ENCODE results near the gene NEK10.
"Not testable (repeated sequence)": the region's sequence is repeated elsewhere in the genome, so short reads cannot be mapped to it uniquely, and the experiment has no call there.

The NEK10 gene

DNA sequence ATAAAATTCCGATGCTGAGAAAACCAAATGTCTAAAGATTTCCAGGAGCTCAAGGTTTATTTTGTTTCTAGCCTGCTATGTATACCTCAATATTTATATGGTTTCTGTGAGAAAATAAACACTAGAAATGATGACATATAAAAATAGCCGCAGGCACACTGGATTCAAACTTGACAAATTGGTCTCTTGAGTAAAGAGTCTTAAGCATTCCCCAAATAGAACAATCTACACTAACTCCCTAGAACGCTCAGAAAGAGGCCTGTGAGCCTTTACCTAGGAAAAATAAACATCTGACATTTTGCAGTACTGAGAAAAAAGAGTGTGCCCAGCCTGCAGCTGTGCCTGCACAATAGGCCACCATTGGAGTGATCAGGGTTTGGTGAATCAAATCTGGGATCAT lies 75.2 kb downstream of the NEK10 start:
- TF ChIP-seq, protein P1, sequence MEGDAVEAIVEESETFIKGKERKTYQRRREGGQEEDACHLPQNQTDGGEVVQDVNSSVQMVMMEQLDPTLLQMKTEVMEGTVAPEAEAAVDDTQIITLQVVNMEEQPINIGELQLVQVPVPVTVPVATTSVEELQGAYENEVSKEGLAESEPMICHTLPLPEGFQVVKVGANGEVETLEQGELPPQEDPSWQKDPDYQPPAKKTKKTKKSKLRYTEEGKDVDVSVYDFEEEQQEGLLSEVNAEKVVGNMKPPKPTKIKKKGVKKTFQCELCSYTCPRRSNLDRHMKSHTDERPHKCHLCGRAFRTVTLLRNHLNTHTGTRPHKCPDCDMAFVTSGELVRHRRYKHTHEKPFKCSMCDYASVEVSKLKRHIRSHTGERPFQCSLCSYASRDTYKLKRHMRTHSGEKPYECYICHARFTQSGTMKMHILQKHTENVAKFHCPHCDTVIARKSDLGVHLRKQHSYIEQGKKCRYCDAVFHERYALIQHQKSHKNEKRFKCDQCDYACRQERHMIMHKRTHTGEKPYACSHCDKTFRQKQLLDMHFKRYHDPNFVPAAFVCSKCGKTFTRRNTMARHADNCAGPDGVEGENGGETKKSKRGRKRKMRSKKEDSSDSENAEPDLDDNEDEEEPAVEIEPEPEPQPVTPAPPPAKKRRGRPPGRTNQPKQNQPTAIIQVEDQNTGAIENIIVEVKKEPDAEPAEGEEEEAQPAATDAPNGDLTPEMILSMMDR (IDR thresholded peaks at IDR 0.05; ENCODE audit: low read depth, low read length, missing control alignments): no peak
- DNase-seq (ENCODE audit: low read depth): no peak
- H3K4me3 ChIP-seq (ENCODE audit: low read depth, low read length): no peak overlapping the region

DNA sequence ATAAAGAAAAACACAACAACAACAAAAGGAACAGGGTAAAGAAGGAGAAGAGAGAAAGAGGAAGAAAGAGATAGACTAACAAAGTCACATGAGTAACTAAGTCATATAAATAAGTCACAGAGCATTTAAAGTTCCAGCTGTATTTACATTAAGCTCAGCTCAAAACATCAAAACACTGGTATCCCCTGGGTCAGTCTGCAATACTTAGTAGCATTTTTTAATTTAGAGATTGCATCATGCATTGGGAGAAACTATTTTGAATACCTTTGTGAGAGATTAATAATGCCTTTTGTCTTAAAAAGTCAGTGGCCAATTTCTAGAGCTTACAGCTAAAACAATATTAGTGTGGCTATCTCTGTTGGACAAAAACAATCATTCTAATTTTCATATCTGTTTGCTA lies 78.4 kb downstream of the NEK10 start:
- DNase-seq (ENCODE audit: low read depth): no peak
- H3K4me3 ChIP-seq (ENCODE audit: low read depth, low read length): no peak overlapping the region
- TF ChIP-seq, protein P1 (IDR thresholded peaks at IDR 0.05; ENCODE audit: low read depth, low read length, missing control alignments): no peak

DNA sequence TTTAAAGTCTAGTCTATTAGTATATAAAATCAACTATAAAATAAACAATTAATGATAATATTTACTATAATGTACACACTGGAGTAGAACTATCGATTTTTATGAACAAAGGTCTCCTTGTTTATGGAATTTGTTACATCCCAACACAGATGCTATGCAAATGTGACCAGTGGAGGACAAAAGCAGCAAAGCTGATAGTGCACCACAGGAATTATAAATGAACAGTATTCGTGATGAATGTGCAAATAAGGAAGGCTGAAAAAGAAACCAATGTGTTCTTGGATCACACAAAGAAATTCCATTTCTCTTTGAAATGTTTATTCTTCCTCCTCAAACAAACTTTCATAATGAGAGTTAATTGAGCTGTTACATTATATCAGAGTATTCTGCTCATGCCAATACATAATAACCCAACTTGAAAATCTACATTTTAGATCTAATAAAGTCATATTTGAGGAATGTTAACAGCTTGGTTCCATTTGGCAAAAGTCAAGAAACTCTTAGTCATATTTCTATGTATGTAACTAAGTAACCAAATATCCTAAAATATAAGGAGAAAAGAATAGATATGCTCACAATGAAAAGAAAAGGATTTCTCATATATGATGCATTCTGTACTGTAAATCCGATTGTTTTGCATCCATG lies 79.3 kb downstream of the NEK10 start:
- TF ChIP-seq, protein P1 (IDR thresholded peaks at IDR 0.05; ENCODE audit: low read depth, low read length, missing control alignments): no peak
- H3K4me3 ChIP-seq (ENCODE audit: low read depth, low read length): no peak overlapping the region
- DNase-seq (ENCODE audit: low read depth): no peak

DNA sequence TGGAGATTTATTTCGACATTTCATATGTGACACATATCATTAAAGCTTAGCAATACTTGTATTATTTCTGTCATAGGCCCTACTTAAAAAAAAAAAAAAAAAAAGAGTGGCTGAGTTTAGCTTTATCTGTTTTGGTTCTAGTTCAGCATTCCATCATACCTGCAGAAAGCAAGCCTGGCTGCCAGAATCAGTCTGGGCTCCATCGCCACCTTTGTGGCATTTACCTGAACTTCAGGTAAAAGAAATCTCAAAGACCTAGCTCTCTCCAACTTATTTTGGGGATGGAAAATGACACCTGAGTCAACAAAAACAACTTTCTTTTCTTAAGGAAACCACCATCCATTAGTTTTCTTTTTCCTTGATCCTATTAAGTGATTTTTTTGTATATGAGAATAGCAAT lies 82.1 kb downstream of the NEK10 start:
- TF ChIP-seq, protein P1 (IDR thresholded peaks at IDR 0.05; ENCODE audit: low read depth, low read length, missing control alignments): no peak
- no peak overlapping the region for H3K4me3 ChIP-seq (ENCODE audit: low read depth, low read length)
- DNase-seq (ENCODE audit: low read depth): no peak

DNA sequence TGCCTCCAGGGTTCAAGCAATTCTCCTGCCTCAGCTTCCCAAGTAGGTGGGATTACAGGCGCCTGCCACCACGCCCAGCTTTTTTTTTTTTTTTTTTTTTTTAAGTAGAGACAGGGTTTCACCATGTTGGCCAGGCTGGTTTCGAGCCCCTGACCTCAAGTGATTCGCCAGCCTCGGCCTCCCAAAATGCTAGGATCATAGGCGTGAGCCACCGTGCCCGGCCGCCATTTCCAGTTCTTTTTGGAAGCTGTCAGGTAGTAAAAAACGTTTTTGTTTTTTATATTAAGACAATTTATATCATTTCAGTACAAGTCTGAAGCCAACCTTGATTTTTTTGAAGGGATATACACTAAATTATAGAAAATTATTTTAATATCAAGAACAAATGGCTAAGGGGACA lies 82.7 kb downstream of the NEK10 start:
- H3K4me3 ChIP-seq (ENCODE audit: low read depth, low read length); DNase-seq (ENCODE audit: low read depth): not testable (repeated sequence)

DNA sequence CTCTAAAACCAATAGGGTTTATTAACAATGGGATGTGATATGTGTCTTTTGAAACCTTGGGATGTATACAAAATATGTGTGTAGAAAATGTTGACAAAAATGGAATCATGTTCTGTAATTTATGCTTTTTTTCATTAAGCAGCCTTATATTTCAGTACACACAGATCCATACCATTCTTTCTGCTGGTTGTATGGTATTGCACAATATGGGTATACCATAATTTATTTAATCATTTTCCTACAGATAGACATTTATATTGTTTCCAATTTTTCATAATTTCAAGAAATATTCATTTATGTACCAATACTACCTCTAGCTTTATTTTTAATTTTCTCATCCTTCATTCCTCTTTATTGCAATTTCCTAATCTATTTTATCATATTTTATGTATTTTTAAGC lies 83.5 kb downstream of the NEK10 start:
- TF ChIP-seq, protein P1 (IDR thresholded peaks at IDR 0.05; ENCODE audit: low read depth, low read length, missing control alignments): no peak
- no peak for DNase-seq (ENCODE audit: low read depth)
- H3K4me3 ChIP-seq (ENCODE audit: low read depth, low read length): no peak overlapping the region

DNA sequence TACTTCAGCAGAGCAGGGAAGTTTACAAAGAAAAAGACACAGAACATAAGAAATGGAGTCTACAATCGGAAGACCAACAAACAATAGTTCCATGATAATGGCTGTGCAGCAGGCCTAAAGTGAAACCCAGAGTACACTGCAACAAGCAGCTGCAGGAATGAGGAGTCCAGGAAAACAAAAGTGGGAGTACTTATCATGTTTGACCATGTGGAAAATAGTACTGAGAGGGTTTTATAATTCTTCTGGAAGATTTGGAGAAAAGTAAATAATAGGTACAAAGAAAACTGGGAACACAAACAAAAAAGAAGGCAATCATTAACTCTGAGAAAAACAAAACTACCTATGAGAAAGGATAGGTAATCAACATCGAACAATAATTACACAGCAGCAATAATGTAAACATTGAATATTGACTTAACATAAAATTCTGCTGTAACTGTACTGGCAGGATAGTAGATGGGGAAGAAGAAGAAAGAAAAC lies 87.5 kb downstream of the NEK10 start:
- no peak for DNase-seq (ENCODE audit: low read depth)
- TF ChIP-seq, protein P1 (IDR thresholded peaks at IDR 0.05; ENCODE audit: low read depth, low read length, missing control alignments): no peak

More for the DNA sequence above, 87.5 kb downstream of the NEK10 start:
- no peak overlapping the region for H3K4me3 ChIP-seq (ENCODE audit: low read depth, low read length)

All from GM12864 (cell line).